ENCODE data around the gene KLHDC9. TPM values are rescaled to one million over a fixed set of nuclear protein-coding genes. Genes with fewer than 3 reads are reported as not detected.
"Not testable (repeated sequence)": the region's sequence is repeated elsewhere in the genome, so short reads cannot be mapped to it uniquely, and the experiment has no call there.

KLHDC9 gene, protein sequence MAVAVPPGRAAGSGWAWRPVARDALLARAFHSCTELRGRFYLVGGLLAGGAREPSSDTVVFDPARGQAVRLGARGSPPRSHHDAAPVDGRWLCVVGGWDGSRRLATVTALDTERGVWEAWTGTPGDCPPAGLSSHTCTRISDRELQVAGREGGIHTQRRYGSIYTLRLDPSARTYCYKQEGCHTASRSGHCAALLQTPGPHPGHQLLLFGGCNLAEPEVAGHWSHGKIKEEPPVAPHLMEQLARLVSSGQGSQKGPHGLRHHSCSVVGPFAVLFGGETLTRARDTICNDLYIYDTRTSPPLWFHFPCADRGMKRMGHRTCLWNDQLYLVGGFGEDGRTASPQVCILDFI
- 0.22 TPM in 1 of 2 replicates, not detected in the other for total RNA-seq (2012; rRNA removed)

DNA sequence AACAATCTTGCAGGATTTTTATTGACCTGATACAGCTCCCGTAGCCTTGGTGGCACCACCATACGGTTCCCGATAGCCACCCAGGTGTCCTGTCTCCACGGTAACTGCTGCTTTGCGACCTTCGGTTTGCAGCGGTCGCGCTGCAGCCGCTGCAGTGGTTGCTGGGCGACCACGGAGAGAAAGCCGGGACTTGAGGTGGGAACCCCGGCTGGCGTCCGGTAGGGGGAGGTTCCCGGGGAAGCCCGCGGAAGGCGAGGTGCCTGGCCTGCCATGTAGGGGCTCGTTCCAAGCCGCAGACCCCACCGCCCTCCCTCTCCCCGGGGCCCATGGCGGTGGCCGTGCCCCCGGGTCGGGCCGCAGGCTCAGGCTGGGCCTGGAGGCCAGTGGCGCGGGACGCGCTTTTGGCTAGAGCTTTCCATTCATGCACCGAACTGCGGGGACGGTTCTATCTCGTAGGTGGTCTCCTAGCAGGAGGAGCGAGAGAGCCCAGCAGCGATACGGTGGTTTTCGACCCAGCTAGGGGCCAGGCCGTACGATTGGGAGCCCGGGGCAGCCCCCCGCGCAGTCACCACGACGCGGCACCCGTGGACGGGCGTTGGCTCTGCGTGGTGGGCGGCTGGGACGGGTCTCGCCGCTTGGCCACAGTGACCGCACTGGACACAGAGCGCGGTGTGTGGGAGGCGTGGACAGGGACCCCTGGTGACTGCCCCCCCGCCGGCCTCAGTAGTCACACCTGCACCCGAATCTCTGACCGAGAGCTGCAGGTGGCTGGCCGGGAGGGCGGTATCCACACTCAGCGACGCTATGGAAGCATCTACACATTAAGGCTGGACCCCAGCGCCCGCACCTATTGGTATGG lies at the start of gene KLHDC9:
KLHDC9 (plus strand) TSS at position 152 of the 859 bp plus-strand sequence; CDS start at position 327, 175 bp downstream.
- Histone ChIP-seq H3K4me2 (ENCODE audit: low read length) (peak within 1 kb of the TSS; percentile 78), H3K36me3 (ENCODE audit: insufficient read depth, low read length) (peaks cover 30% of the 10 kb centered on the region), H3K27me3 (ENCODE audit: control insufficient read depth, insufficient read depth, low read length) (no peaks in the 10 kb centered on the region), H3K9me3 (replicated peaks; ENCODE audit: low read length) (no peaks in the 10 kb centered on the region), H3K4me1 (ENCODE audit: control insufficient read depth, insufficient read depth, low read length) (peaks cover 19% of the 10 kb centered on the region), H3K9ac (ENCODE audit: low read depth, low read length) (peak within 1 kb of the TSS; percentile 57), H3K4me3 (ENCODE audit: low read length) (peak within 1 kb of the TSS; percentile 69)

GRCh38 chr1:161048949-161049722 lies 49.0 kb upstream of the KLHDC9 start:
- peaks cover 5% of the 10 kb centered on the region for H3K9me3 ChIP-seq (replicated peaks; ENCODE audit: low read length)
- no peak overlapping the region for H3K4me3 ChIP-seq (ENCODE audit: low read length)
- peaks cover 14% of the 10 kb centered on the region for H3K4me1 ChIP-seq (ENCODE audit: control insufficient read depth, insufficient read depth, low read length)
- H3K4me2 ChIP-seq (ENCODE audit: low read length) = no peak overlapping the region
- no peaks in the 10 kb centered on the region for H3K27me3 ChIP-seq (ENCODE audit: control insufficient read depth, insufficient read depth, low read length)
- H3K9ac ChIP-seq (ENCODE audit: low read depth, low read length) = no peak overlapping the region
- no peaks in the 10 kb centered on the region for H3K36me3 ChIP-seq (ENCODE audit: insufficient read depth, low read length)

DNA sequence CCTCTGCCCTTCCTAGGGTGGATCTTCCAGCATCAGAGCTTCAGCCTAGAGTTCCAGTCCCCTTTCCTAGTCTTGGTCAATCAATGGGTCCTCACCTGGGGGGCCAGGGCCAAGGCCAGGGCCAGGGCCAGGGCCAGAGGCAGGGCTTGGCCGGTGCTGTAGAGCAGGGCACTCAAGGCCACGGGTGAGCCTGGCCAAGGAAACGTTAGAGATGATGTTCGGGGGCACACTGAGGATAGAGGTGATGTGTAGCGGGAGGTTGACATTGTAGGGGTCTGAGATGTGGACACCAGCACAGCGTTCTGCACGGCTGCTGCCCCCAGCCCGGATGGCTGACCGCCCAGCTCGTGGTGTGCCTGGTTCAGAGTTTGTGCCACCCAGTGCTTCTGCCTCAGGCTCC lies 46.9 kb upstream of the KLHDC9 start:
- Histone ChIP-seq H3K36me3 (ENCODE audit: insufficient read depth, low read length) (no peaks in the 10 kb centered on the region), H3K4me2 (ENCODE audit: low read length) (no peak overlapping the region), H3K4me3 (ENCODE audit: low read length) (no peak overlapping the region), H3K4me1 (ENCODE audit: control insufficient read depth, insufficient read depth, low read length) (peaks cover 10% of the 10 kb centered on the region), H3K9me3 (replicated peaks; ENCODE audit: low read length) (peaks cover 5% of the 10 kb centered on the region), H3K27me3 (ENCODE audit: control insufficient read depth, insufficient read depth, low read length) (no peaks in the 10 kb centered on the region), H3K9ac (ENCODE audit: low read depth, low read length) (no peak overlapping the region)

GRCh38 chr1:161052899-161053298 lies 45.3 kb upstream of the KLHDC9 start:
- Histone ChIP-seq H3K36me3 (ENCODE audit: insufficient read depth, low read length) (no peaks in the 10 kb centered on the region), H3K27me3 (ENCODE audit: control insufficient read depth, insufficient read depth, low read length) (no peaks in the 10 kb centered on the region), H3K4me3 (ENCODE audit: low read length) (no peak overlapping the region), H3K4me2 (ENCODE audit: low read length) (no peak overlapping the region), H3K4me1 (ENCODE audit: control insufficient read depth, insufficient read depth, low read length) (peaks cover 5% of the 10 kb centered on the region), H3K9ac (ENCODE audit: low read depth, low read length) (no peak overlapping the region), H3K9me3 (replicated peaks; ENCODE audit: low read length) (peaks cover 5% of the 10 kb centered on the region)

GRCh38 chr1:161054232-161054631 lies 43.9 kb upstream of the KLHDC9 start:
- Histone ChIP-seq H3K9me3 (replicated peaks; ENCODE audit: low read length) (peaks cover 4% of the 10 kb centered on the region), H3K4me1 (ENCODE audit: control insufficient read depth, insufficient read depth, low read length) (peaks cover 5% of the 10 kb centered on the region), H3K27me3 (ENCODE audit: control insufficient read depth, insufficient read depth, low read length) (no peaks in the 10 kb centered on the region), H3K4me2 (ENCODE audit: low read length) (no peak overlapping the region), H3K9ac (ENCODE audit: low read depth, low read length) (no peak overlapping the region), H3K4me3 (ENCODE audit: low read length) (no peak overlapping the region), H3K36me3 (ENCODE audit: insufficient read depth, low read length) (no peaks in the 10 kb centered on the region)

- no peak overlapping the region for H3K9ac ChIP-seq (ENCODE audit: low read depth, low read length)
- peaks cover 5% of the 10 kb centered on the region for H3K4me1 ChIP-seq (ENCODE audit: control insufficient read depth, insufficient read depth, low read length)
- H3K4me2 ChIP-seq (ENCODE audit: low read length) = no peak overlapping the region
- no peaks in the 10 kb centered on the region for H3K36me3 ChIP-seq (ENCODE audit: insufficient read depth, low read length)
- no peaks in the 10 kb centered on the region for H3K9me3 ChIP-seq (replicated peaks; ENCODE audit: low read length)
- H3K4me3 ChIP-seq (ENCODE audit: low read length) = no peak overlapping the region
- H3K27me3 ChIP-seq (ENCODE audit: control insufficient read depth, insufficient read depth, low read length) = no peaks in the 10 kb centered on the region
These were observed 43.4 kb upstream of the KLHDC9 start for GRCh38 chr1:161054805-161055204.

- Histone ChIP-seq H3K4me2 (ENCODE audit: low read length) (no peak overlapping the region), H3K9ac (ENCODE audit: low read depth, low read length) (no peak overlapping the region), H3K4me3 (ENCODE audit: low read length) (no peak overlapping the region), H3K9me3 (replicated peaks; ENCODE audit: low read length) (no peaks in the 10 kb centered on the region), H3K36me3 (ENCODE audit: insufficient read depth, low read length) (no peaks in the 10 kb centered on the region), H3K27me3 (ENCODE audit: control insufficient read depth, insufficient read depth, low read length) (no peaks in the 10 kb centered on the region), H3K4me1 (ENCODE audit: control insufficient read depth, insufficient read depth, low read length) (no peaks in the 10 kb centered on the region)
These were observed 38.9 kb upstream of the KLHDC9 start for GRCh38 chr1:161059293-161059692.

DNA sequence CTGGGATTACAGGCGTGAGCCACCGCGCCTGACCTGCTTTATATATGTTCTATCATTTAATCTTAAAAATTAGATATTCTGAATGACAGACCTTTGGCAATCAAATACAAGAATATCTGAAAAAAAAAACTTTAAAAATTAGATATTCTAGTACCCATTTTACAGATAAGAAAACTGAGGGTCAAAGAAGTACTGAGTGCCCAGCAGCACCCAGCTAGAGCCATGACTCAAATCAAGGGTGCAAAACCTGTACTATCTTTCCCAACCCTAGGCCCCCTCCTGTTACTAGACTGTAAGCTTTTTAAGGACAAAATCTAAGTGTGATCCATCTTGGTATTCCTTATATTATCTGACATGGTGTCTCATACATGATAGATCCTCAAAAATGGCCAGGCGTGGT lies 36.7 kb upstream of the KLHDC9 start:
- H3K36me3 ChIP-seq (ENCODE audit: insufficient read depth, low read length) = no peaks in the 10 kb centered on the region

DNA sequence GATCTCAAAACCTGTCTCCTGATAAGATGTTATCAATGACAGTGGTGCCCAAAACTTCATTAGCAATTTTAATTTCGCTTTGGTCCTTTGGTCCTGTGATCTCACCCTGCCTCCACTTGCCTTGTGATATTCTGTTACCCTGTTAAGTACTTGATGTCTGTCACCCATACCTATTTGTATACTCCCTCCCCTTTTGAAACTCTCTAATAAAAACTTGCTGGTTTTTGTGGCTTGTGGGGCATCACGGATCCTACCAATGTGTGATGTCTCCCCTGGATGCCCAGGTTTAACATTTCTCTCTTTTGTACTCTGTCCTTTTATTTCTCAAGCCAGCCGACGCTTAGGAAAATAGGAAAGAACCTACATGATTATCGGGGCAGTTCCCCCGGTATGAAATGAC lies 34.2 kb upstream of the KLHDC9 start:
- not testable (repeated sequence) for H3K9ac ChIP-seq (ENCODE audit: low read depth, low read length); H3K9me3 ChIP-seq (replicated peaks; ENCODE audit: low read length); H3K36me3 ChIP-seq (ENCODE audit: insufficient read depth, low read length); H3K4me1 ChIP-seq (ENCODE audit: control insufficient read depth, insufficient read depth, low read length); H3K4me2 ChIP-seq (ENCODE audit: low read length); H3K4me3 ChIP-seq (ENCODE audit: low read length); H3K27me3 ChIP-seq (ENCODE audit: control insufficient read depth, insufficient read depth, low read length)

More for the DNA sequence above, 36.7 kb upstream of the KLHDC9 start:
- no peak overlapping the region for H3K4me2 ChIP-seq (ENCODE audit: low read length)
- H3K27me3 ChIP-seq (ENCODE audit: control insufficient read depth, insufficient read depth, low read length) = no peaks in the 10 kb centered on the region
- no peaks in the 10 kb centered on the region for H3K4me1 ChIP-seq (ENCODE audit: control insufficient read depth, insufficient read depth, low read length)
- H3K9ac ChIP-seq (ENCODE audit: low read depth, low read length) = no peak overlapping the region
- no peak overlapping the region for H3K4me3 ChIP-seq (ENCODE audit: low read length)
- H3K9me3 ChIP-seq (replicated peaks; ENCODE audit: low read length) = no peaks in the 10 kb centered on the region

- H3K36me3 ChIP-seq (ENCODE audit: insufficient read depth, low read length); H3K4me2 ChIP-seq (ENCODE audit: low read length); H3K4me3 ChIP-seq (ENCODE audit: low read length); H3K27me3 ChIP-seq (ENCODE audit: control insufficient read depth, insufficient read depth, low read length); H3K9me3 ChIP-seq (replicated peaks; ENCODE audit: low read length); H3K9ac ChIP-seq (ENCODE audit: low read depth, low read length); H3K4me1 ChIP-seq (ENCODE audit: control insufficient read depth, insufficient read depth, low read length): not testable (repeated sequence)
These were observed 32.5 kb upstream of the KLHDC9 start for GRCh38 chr1:161065681-161066080.

- no peaks in the 10 kb centered on the region for H3K9me3 ChIP-seq (replicated peaks; ENCODE audit: low read length)
- no peaks in the 10 kb centered on the region for H3K27me3 ChIP-seq (ENCODE audit: control insufficient read depth, insufficient read depth, low read length)
- H3K36me3 ChIP-seq (ENCODE audit: insufficient read depth, low read length) = no peaks in the 10 kb centered on the region
- no peak overlapping the region for H3K4me2 ChIP-seq (ENCODE audit: low read length)
- no peak overlapping the region for H3K4me3 ChIP-seq (ENCODE audit: low read length)
- no peaks in the 10 kb centered on the region for H3K4me1 ChIP-seq (ENCODE audit: control insufficient read depth, insufficient read depth, low read length)
- no peak overlapping the region for H3K9ac ChIP-seq (ENCODE audit: low read depth, low read length)
These were observed 31.5 kb upstream of the KLHDC9 start for GRCh38 chr1:161066694-161067093.
